WTC11 (cell line): Measurements from ENCODE around the gene ATXN7L3B.

Source experiments
- CTCF ChIP-seq: fragments of 200-600 bp; IDR thresholded peaks from 2 replicates; pipeline ENCODE4 v1.8.0; 2022; ENCODE audit warnings: antibody characterized with exemption
- FOXJ3 ChIP-seq: sonication (generic); formaldehyde crosslinking; IDR thresholded peaks from 2 replicates; pipeline ENCODE4 v1.9.0; 2021; ENCODE audit warnings: missing genetic modification reagents, mild to moderate bottlenecking, borderline replicate concordance
- FOXK1 ChIP-seq: sonication (generic); formaldehyde crosslinking; IDR thresholded peaks from 2 replicates; pipeline ENCODE4 v1.8.0; 2022; ENCODE audit warnings: mild to moderate bottlenecking, moderate library complexity, missing genetic modification reagents
- JUN ChIP-seq: sonication (generic); formaldehyde crosslinking; IDR thresholded peaks from 2 replicates; pipeline ENCODE4 v1.8.0; 2023; ENCODE audit warnings: mild to moderate bottlenecking, missing genetic modification reagents
- MAX ChIP-seq: sonication (generic); formaldehyde crosslinking; IDR thresholded peaks from 2 replicates; pipeline ENCODE4 v1.8.0; 2022; ENCODE audit warnings: mild to moderate bottlenecking, missing genetic modification reagents
- SP1 ChIP-seq: sonication (generic); formaldehyde crosslinking; conservative IDR thresholded peaks from 2 replicates; pipeline ENCODE4 v1.8.1; 2022; ENCODE audit warnings: missing genetic modification reagents
- ZBTB43 ChIP-seq: sonication (generic); formaldehyde crosslinking; IDR thresholded peaks from 2 replicates; pipeline ENCODE4 v1.8.1; 2023; ENCODE audit warnings: mild to moderate bottlenecking, missing genetic modification reagents
- ZSCAN18 ChIP-seq: fragments of 250-450 bp; sonication (Bioruptor Pico); IDR thresholded peaks from 2 replicates; pipeline ENCODE4 v2.1.2; 2022; ENCODE audit warnings: mild to moderate bottlenecking, moderate library complexity

GRCh38 chr12:74535536-74535935, 2.1 kb upstream of the ATXN7L3B start:
- TF ChIP-seq MAX (CRISPR knock-in tag) = no peak
- TF ChIP-seq CTCF = no peak
- no peak for TF ChIP-seq JUN (CRISPR knock-in tag)
- no peak for TF ChIP-seq FOXK1 (CRISPR knock-in tag)
- no peak for TF ChIP-seq SP1 (CRISPR knock-in tag)
- no peak for TF ChIP-seq ZBTB43 (CRISPR knock-in tag)
- TF ChIP-seq FOXJ3 (CRISPR knock-in tag) = no peak
- no peak for TF ChIP-seq ZSCAN18 (CRISPR knock-in tag)
